Endodermal cell (in vitro differentiated cells): ENCODE data around the gene TNFRSF25. TPM values are rescaled to one million over a fixed set of nuclear protein-coding genes. Genes with fewer than 3 reads are reported as not detected.

ENCODE experiments used
- DNase-seq: peaks from one replicate; pipeline ENCODE4 v3.0.0-alpha.2; 2017
- H3K27ac ChIP-seq: 2 replicates; pipeline ENCODE4 v1.5.1; 2013; ENCODE audit warnings: mild to moderate bottlenecking, low read depth, low read length, moderate library complexity
- H3K27me3 ChIP-seq: 2 replicates; pipeline ENCODE4 v1.6.1; 2013; ENCODE audit warnings: mild to moderate bottlenecking, low read length, moderate library complexity; ENCODE audit not compliant: insufficient read depth, control insufficient read depth, poor library complexity, severe bottlenecking
- H3K36me3 ChIP-seq: 2 replicates; pipeline ENCODE4 v1.7.0; 2013; ENCODE audit warnings: mild to moderate bottlenecking, low read length, moderate library complexity; ENCODE audit not compliant: control insufficient read depth, insufficient read depth
- H3K4me1 ChIP-seq: one replicate; pipeline ENCODE4 v1.7.0; 2013; ENCODE audit warnings: low read length; ENCODE audit not compliant: control insufficient read depth, insufficient read depth
- H3K4me3 ChIP-seq: 2 replicates; pipeline ENCODE4 v1.5.1; 2013; ENCODE audit warnings: mild to moderate bottlenecking, low read length, moderate library complexity
- H3K9ac ChIP-seq: 2 replicates; pipeline ENCODE4 v1.6.1; 2013; ENCODE audit warnings: mild to moderate bottlenecking, low read length, moderate library complexity; ENCODE audit not compliant: poor library complexity, severe bottlenecking; ENCODE audit errors: extremely low read depth
- H3K9me3 ChIP-seq: 2 replicates; pipeline ENCODE4 v1.6.1; 2013; ENCODE audit warnings: mild to moderate bottlenecking, low read length, moderate library complexity; ENCODE audit not compliant: control insufficient read depth
- H3K27ac Mint-ChIP-seq: 2 replicates; pipeline ENCODE4 v1.8.0; 2020; ENCODE audit warnings: mixed read lengths
- H3K27me3 Mint-ChIP-seq: 2 replicates; pipeline ENCODE4 v1.8.0; 2021; ENCODE audit warnings: mild to moderate bottlenecking, mixed read lengths; ENCODE audit not compliant: insufficient read depth
- H3K36me3 Mint-ChIP-seq: 2 replicates; pipeline ENCODE4 v1.8.0; 2020; ENCODE audit warnings: low read depth, mixed read lengths
- H3K4me1 Mint-ChIP-seq: 2 replicates; pipeline ENCODE4 v1.8.0; 2020; ENCODE audit warnings: mixed read lengths
- H3K4me3 Mint-ChIP-seq: 2 replicates; pipeline ENCODE4 v1.8.0; 2020; ENCODE audit warnings: mild to moderate bottlenecking, moderate library complexity, mixed read lengths
- H3K9me3 Mint-ChIP-seq: 2 replicates; pipeline ENCODE4 v1.8.0; 2020; ENCODE audit warnings: mild to moderate bottlenecking, mixed read lengths
- WGBS, 2 experiments: methylation state at CpG; one replicate each; pipeline versions ENCODE4 v1.1.5 to v1.1.7; 2013; ENCODE audit warnings: missing lambda C conversion rate in 2 of 2, mixed read lengths in 1 of 2; ENCODE audit not compliant: insufficient coverage in 1 of 2, insufficient read length in 1 of 2; 5-methylcytosine and 5-hydroxymethylcytosine counted together
- total RNA-seq, 2 donors: library from RNA; stranded (reverse); fragmentation: NEBNext Ultra II Directional in 1 of 2; extraction: Animal tissue kit (Norgen Biotek cat#: 25700) in 1 of 2; gene quantifications; 2 replicates in 1 of 2; 3 replicates in 1 of 2; pipeline ENCODE4 v1.2.1, GENCODE V29; 2021
- TF ChIP-seq, protein P1 (sequence below): fragments of 200-600 bp; sonication (generic); conservative IDR thresholded peaks from 2 replicates; pipeline ENCODE4 v1.5.0; 2021; ENCODE audit warnings: antibody characterized with exemption, mild to moderate bottlenecking

TNFRSF25 gene
- total RNA-seq, 2 donors from 2014 or later: 25.9 to 26.9 TPM

DNA sequence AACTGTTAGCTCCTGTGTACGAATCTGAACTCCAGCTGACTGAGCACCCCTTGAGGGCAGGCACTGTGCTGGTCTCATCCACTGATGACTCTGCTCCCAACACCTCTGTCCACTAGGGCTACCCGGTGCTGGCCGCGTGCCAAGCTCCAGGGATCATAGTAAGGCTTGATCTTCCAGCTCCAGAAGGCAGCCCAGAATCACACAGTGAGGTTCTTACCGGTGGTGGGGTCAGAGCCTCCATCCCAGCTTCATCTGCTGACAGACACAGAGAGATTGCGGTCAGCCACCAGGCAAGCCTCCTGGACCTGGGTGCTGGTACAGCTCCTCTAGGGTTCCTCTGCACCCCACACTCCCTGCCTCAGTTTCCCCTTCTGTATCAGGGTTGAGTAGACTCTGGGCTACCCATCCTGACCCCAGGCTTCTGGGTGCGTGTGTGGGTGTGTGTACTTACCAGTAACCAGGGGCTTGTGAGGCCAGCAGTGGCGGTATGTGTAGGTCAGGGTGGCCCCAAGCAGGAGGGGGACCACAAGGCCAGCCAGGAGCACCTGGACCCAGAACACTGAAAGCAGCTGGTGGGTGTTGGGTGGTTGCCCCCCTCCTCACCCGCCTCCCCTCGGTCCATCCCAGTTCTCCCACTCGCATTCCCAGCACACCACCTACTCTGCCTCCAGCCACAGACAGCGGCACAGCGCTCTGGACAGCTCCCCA, 3.4 kb downstream of the TNFRSF25 start:
- no peak for DNase-seq
- Histone ChIP-seq H3K27me3 (peaks cover under 1% of the 10 kb centered on the region), H3K36me3 (peaks cover 9% of the 10 kb centered on the region), H3K4me1 (no peaks in the 10 kb centered on the region), H3K9me3 (no peaks in the 10 kb centered on the region), H3K4me3 (no peak overlapping the region), H3K27ac (no peak overlapping the region), H3K9ac (no peak overlapping the region)
- Mint-ChIP-seq H3K36me3 (peaks cover 27% of the 10 kb centered on the region), H3K27me3 (peaks cover 14% of the 10 kb centered on the region), H3K4me3 (no peak overlapping the region), H3K27ac (no peak overlapping the region), H3K9me3 (no peaks in the 10 kb centered on the region), H3K4me1 (peaks cover 2% of the 10 kb centered on the region)
- 95 to 100% methylated on average over 5 to 13 of the region's 13 CpGs for WGBS, 2 experiments
- TF ChIP-seq, protein P1, sequence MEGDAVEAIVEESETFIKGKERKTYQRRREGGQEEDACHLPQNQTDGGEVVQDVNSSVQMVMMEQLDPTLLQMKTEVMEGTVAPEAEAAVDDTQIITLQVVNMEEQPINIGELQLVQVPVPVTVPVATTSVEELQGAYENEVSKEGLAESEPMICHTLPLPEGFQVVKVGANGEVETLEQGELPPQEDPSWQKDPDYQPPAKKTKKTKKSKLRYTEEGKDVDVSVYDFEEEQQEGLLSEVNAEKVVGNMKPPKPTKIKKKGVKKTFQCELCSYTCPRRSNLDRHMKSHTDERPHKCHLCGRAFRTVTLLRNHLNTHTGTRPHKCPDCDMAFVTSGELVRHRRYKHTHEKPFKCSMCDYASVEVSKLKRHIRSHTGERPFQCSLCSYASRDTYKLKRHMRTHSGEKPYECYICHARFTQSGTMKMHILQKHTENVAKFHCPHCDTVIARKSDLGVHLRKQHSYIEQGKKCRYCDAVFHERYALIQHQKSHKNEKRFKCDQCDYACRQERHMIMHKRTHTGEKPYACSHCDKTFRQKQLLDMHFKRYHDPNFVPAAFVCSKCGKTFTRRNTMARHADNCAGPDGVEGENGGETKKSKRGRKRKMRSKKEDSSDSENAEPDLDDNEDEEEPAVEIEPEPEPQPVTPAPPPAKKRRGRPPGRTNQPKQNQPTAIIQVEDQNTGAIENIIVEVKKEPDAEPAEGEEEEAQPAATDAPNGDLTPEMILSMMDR: no peak

DNA sequence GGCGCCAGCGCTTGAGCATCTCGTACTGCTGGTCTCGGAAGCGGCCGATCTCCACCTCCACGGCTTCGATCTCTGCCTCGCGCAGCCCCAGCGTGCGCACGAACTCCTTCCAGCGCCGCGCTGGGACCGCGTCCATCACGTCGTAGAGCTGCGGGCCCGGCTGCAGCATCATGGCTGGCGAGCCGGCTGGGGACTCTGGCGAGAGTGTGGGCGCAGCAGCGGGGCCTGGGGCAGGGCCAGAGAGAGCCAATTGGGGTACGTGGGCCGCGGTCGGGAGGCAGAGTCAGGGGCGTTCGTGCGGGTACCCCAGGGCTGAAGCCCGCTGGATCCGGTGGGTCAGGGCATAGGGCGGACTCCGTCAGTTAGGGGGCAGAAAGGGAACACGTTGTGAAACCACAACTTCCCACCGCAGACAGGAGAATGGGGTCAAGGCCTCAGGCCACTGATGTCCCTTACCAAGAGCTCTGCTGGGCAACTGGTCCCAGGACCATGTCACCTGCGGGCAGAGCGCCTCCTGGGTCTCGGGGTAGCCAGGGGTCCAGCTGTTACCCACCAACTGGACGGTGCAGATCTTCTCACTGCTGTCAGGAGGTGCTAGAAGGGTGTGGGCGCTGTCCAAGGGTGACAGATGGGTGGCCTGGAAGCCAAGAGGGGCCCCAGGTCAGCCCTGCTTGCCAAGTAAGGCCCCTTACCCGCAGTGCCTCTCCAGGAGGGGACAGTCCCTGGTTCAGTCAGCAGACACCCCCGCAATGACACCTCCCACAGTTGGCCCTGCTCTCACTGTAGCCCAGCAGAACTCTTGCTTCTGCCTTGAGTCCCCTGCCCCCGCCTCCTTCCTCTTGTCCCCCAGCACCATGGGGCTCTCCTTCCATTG, 4.2 kb downstream of the TNFRSF25 start:
- DNase-seq: no peak
- 95 to 96% methylated on average over 37 to 48 of the region's 48 CpGs for WGBS, 2 experiments
- Histone ChIP-seq H3K36me3 (peaks cover 9% of the 10 kb centered on the region), H3K9ac (no peak overlapping the region), H3K4me1 (no peaks in the 10 kb centered on the region), H3K4me3 (no peak overlapping the region), H3K27ac (no peak overlapping the region), H3K9me3 (no peaks in the 10 kb centered on the region), H3K27me3 (peaks cover 8% of the 10 kb centered on the region)
- peaks cover 19% of the 10 kb centered on the region for H3K27me3 Mint-ChIP-seq
- H3K4me3 Mint-ChIP-seq: no peak overlapping the region
- H3K9me3 Mint-ChIP-seq: no peaks in the 10 kb centered on the region
- TF ChIP-seq, protein P1: no peak
- peaks cover 21% of the 10 kb centered on the region for H3K36me3 Mint-ChIP-seq
- H3K4me1 Mint-ChIP-seq: peaks cover 2% of the 10 kb centered on the region
- no peak overlapping the region for H3K27ac Mint-ChIP-seq

DNA sequence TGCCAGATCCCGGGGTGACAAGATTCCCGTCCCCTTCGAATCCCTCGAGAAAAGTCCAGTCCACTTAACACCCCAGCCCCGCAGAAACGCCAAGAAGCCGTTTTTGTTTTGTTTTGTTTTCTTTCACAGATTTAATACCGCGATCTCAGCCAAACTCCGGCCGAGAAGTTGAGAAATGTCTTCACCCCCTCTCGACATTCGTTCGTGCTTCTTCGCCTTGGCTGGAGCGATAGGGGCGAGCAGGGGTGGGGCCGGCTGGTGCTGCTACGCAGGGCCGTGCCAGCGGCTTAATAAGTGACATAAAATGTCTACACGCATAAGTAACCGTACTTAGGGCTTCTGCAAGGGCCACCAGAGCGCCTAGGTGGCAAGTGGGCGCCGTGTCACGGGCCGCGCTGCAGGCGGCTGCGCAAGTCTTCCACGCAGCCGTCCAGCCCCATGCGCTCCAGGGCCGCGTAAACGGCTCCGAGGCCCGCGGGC, 4.9 kb downstream of the TNFRSF25 start:
- H3K4me1 ChIP-seq: no peaks in the 10 kb centered on the region
- Mint-ChIP-seq H3K27me3 (peaks cover 22% of the 10 kb centered on the region), H3K9me3 (no peaks in the 10 kb centered on the region), H3K4me3 (no peak overlapping the region), H3K4me1 (peaks cover 2% of the 10 kb centered on the region), H3K36me3 (peaks cover 21% of the 10 kb centered on the region), H3K27ac (no peak overlapping the region)
- no peak overlapping the region for H3K27ac ChIP-seq
- 96 to 97% methylated on average over 39 to 40 of the region's 40 CpGs for WGBS, 2 experiments
- no peak for DNase-seq
- H3K9me3 ChIP-seq: no peaks in the 10 kb centered on the region
- H3K27me3 ChIP-seq: peaks cover 15% of the 10 kb centered on the region
- no peak overlapping the region for H3K9ac ChIP-seq
- H3K36me3 ChIP-seq: peaks cover 9% of the 10 kb centered on the region
- TF ChIP-seq, protein P1: no peak
- no peak overlapping the region for H3K4me3 ChIP-seq
